ENCODE data around the gene RPGRIP1L.
"Not testable (repeated sequence)": the region's sequence is repeated elsewhere in the genome, so short reads cannot be mapped to it uniquely, and the experiment has no call there.

The RPGRIP1L gene

GRCh38 chr16:53686710-53687109 is 16.9 kb downstream of the RPGRIP1L start:
- no peak overlapping the region for H3K4me2 ChIP-seq (ENCODE audit: low read length)
- no peak overlapping the region for H2BK12ac ChIP-seq (ENCODE audit: low read length)
- H3K79me2 ChIP-seq (ENCODE audit: control insufficient read depth, insufficient read depth, low read length, poor library complexity) = no peaks in the 10 kb centered on the region
- H2BK5ac ChIP-seq (ENCODE audit: low read depth, low read length, poor library complexity) = no peak overlapping the region
- H3K9me3 ChIP-seq (ENCODE audit: insufficient read depth, low read depth, low read length) = no peaks in the 10 kb centered on the region
- no peak overlapping the region for H2BK120ac ChIP-seq (ENCODE audit: insufficient read depth, low read length, poor library complexity)
- no peak overlapping the region for H4K8ac ChIP-seq (ENCODE audit: low read depth, low read length)
- H3K18ac ChIP-seq (ENCODE audit: low read length) = no peak overlapping the region
- H3K27me3 ChIP-seq (ENCODE audit: insufficient read depth, low read length) = no peaks in the 10 kb centered on the region
- no peak overlapping the region for H2AK5ac ChIP-seq (ENCODE audit: low read length)
- DNase-seq = no peak
- H3K4me3 ChIP-seq (ENCODE audit: low read depth, low read length) = no peak overlapping the region
- no peak overlapping the region for H3K27ac ChIP-seq (ENCODE audit: low read depth, low read length)
- no peaks in the 10 kb centered on the region for H3K4me1 ChIP-seq (ENCODE audit: control insufficient read depth in 1 of 2, insufficient read depth in 2 of 2, low read length in 2 of 2)
- no peak overlapping the region for H3K23ac ChIP-seq (ENCODE audit: low read length)
- no peaks in the 10 kb centered on the region for H3K79me1 ChIP-seq (ENCODE audit: low read length)
- H3K4ac ChIP-seq (ENCODE audit: low read depth, low read length) = no peak overlapping the region
- H2AFZ ChIP-seq (ENCODE audit: insufficient read depth, low read length, poor library complexity) = no peak overlapping the region
- no peaks in the 10 kb centered on the region for H3K36me3 ChIP-seq (ENCODE audit: control insufficient read depth in 1 of 2, insufficient read depth in 2 of 2, low read length in 2 of 2)
- H4K12ac ChIP-seq (ENCODE audit: low read depth, low read length) = no peak overlapping the region
- H3K14ac ChIP-seq (ENCODE audit: low read length) = no peak overlapping the region
- H4K91ac ChIP-seq (ENCODE audit: low read depth, low read length) = no peak overlapping the region
- no CpG with 5 or more reads among the region's 3 CpGs for WGBS (ENCODE audit: extremely low coverage, insufficient coverage, insufficient read length)
- no peak overlapping the region for H3K9ac ChIP-seq (ENCODE audit: low read length)

DNA sequence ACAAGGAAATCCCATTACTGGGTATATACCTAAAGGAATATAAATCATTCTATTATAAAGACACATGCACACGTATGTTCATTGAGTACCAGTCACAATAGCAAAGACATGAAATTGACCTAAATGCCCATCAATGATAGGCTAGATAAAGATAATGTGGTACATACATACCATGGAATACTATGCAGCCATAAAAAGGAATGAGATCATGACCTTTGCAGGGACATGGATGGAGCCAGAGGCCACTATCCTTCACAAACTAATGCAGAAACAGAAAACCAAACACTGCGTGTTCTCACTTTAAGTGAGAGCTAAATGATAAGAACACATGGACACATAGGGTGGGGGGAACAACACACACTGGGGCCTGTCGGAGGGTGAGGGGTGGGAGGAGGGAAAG is 18.3 kb downstream of the RPGRIP1L start:
- H3K23ac ChIP-seq (ENCODE audit: low read length); H2BK12ac ChIP-seq (ENCODE audit: low read length); H4K91ac ChIP-seq (ENCODE audit: low read depth, low read length); H4K12ac ChIP-seq (ENCODE audit: low read depth, low read length); H3K9me3 ChIP-seq (ENCODE audit: insufficient read depth, low read depth, low read length); H3K27me3 ChIP-seq (ENCODE audit: insufficient read depth, low read length); H3K36me3 ChIP-seq (ENCODE audit: control insufficient read depth in 1 of 2, insufficient read depth in 2 of 2, low read length in 2 of 2); H3K18ac ChIP-seq (ENCODE audit: low read length); H3K14ac ChIP-seq (ENCODE audit: low read length); DNase-seq; H3K4me3 ChIP-seq (ENCODE audit: low read depth, low read length); H2AFZ ChIP-seq (ENCODE audit: insufficient read depth, low read length, poor library complexity); H2AK5ac ChIP-seq (ENCODE audit: low read length); H4K8ac ChIP-seq (ENCODE audit: low read depth, low read length); H3K79me2 ChIP-seq (ENCODE audit: control insufficient read depth, insufficient read depth, low read length, poor library complexity); H3K4me2 ChIP-seq (ENCODE audit: low read length); H3K79me1 ChIP-seq (ENCODE audit: low read length); H2BK5ac ChIP-seq (ENCODE audit: low read depth, low read length, poor library complexity); H3K4me1 ChIP-seq (ENCODE audit: control insufficient read depth in 1 of 2, insufficient read depth in 2 of 2, low read length in 2 of 2); H2BK120ac ChIP-seq (ENCODE audit: insufficient read depth, low read length, poor library complexity); H3K9ac ChIP-seq (ENCODE audit: low read length); H3K4ac ChIP-seq (ENCODE audit: low read depth, low read length); H3K27ac ChIP-seq (ENCODE audit: low read depth, low read length): not testable (repeated sequence)
- WGBS (ENCODE audit: extremely low coverage, insufficient coverage, insufficient read length) = no CpG with 5 or more reads among the region's 3 CpGs

- no peak overlapping the region for H3K4me3 ChIP-seq (ENCODE audit: low read depth, low read length)
- H3K36me3 ChIP-seq (ENCODE audit: control insufficient read depth in 1 of 2, insufficient read depth in 2 of 2, low read length in 2 of 2) = no peaks in the 10 kb centered on the region
- no peak overlapping the region for H3K14ac ChIP-seq (ENCODE audit: low read length)
- no peaks in the 10 kb centered on the region for H3K27me3 ChIP-seq (ENCODE audit: insufficient read depth, low read length)
- H3K4me2 ChIP-seq (ENCODE audit: low read length) = no peak overlapping the region
- H2BK120ac ChIP-seq (ENCODE audit: insufficient read depth, low read length, poor library complexity) = no peak overlapping the region
- no peak overlapping the region for H3K27ac ChIP-seq (ENCODE audit: low read depth, low read length)
- no peaks in the 10 kb centered on the region for H3K4me1 ChIP-seq (ENCODE audit: control insufficient read depth in 1 of 2, insufficient read depth in 2 of 2, low read length in 2 of 2)
- no peaks in the 10 kb centered on the region for H3K79me2 ChIP-seq (ENCODE audit: control insufficient read depth, insufficient read depth, low read length, poor library complexity)
- no peak overlapping the region for H2BK12ac ChIP-seq (ENCODE audit: low read length)
- no peak overlapping the region for H4K12ac ChIP-seq (ENCODE audit: low read depth, low read length)
- no CpG with 5 or more reads among the region's 2 CpGs for WGBS (ENCODE audit: extremely low coverage, insufficient coverage, insufficient read length)
- H2AK5ac ChIP-seq (ENCODE audit: low read length) = no peak overlapping the region
- no peak overlapping the region for H3K18ac ChIP-seq (ENCODE audit: low read length)
- no peak for DNase-seq
- no peak overlapping the region for H2AFZ ChIP-seq (ENCODE audit: insufficient read depth, low read length, poor library complexity)
- no peak overlapping the region for H3K9ac ChIP-seq (ENCODE audit: low read length)
- H2BK5ac ChIP-seq (ENCODE audit: low read depth, low read length, poor library complexity) = no peak overlapping the region
- H3K9me3 ChIP-seq (ENCODE audit: insufficient read depth, low read depth, low read length) = no peaks in the 10 kb centered on the region
- H3K23ac ChIP-seq (ENCODE audit: low read length) = no peak overlapping the region
- H3K79me1 ChIP-seq (ENCODE audit: low read length) = no peaks in the 10 kb centered on the region
- H3K4ac ChIP-seq (ENCODE audit: low read depth, low read length) = no peak overlapping the region
- H4K8ac ChIP-seq (ENCODE audit: low read depth, low read length) = no peak overlapping the region
- H4K91ac ChIP-seq (ENCODE audit: low read depth, low read length) = no peak overlapping the region
Measured at GRCh38 chr16:53681354-53681753, 22.3 kb downstream of the RPGRIP1L start.

DNA sequence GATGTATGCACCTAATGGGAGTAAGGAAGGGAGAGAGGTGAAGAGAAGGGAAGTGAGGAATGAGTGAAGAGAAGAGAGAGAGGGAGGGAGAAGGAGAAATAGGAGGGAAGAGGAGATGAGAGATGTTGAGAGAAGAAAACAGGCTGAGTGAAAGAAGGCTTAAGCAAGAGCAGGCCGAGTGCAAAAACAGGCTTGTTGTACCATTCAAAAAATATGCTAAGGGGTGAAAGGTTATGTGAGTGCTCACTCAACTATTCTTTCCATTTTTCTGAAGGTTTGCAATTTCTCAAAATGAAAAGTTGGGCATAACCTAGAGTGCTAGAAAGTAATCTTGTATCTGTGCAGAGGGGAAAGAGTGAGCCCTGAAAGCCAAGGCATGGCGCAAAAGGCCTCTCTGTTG is 22.9 kb downstream of the RPGRIP1L start:
- Histone ChIP-seq H3K4me1 (ENCODE audit: control insufficient read depth in 1 of 2, insufficient read depth in 2 of 2, low read length in 2 of 2) (no peaks in the 10 kb centered on the region), H4K8ac (ENCODE audit: low read depth, low read length) (peak overlapping the region; percentile 28), H3K27me3 (ENCODE audit: insufficient read depth, low read length) (no peaks in the 10 kb centered on the region), H3K4ac (ENCODE audit: low read depth, low read length) (no peak overlapping the region), H3K23ac (ENCODE audit: low read length) (no peak overlapping the region), H3K27ac (ENCODE audit: low read depth, low read length) (no peak overlapping the region), H3K79me2 (ENCODE audit: control insufficient read depth, insufficient read depth, low read length, poor library complexity) (no peaks in the 10 kb centered on the region), H3K79me1 (ENCODE audit: low read length) (no peaks in the 10 kb centered on the region), H3K9ac (ENCODE audit: low read length) (no peak overlapping the region), H3K9me3 (ENCODE audit: insufficient read depth, low read depth, low read length) (no peaks in the 10 kb centered on the region), H3K36me3 (ENCODE audit: control insufficient read depth in 1 of 2, insufficient read depth in 2 of 2, low read length in 2 of 2) (no peaks in the 10 kb centered on the region), H4K12ac (ENCODE audit: low read depth, low read length) (no peak overlapping the region), H3K4me3 (ENCODE audit: low read depth, low read length) (no peak overlapping the region), H3K18ac (ENCODE audit: low read length) (no peak overlapping the region), H3K14ac (ENCODE audit: low read length) (no peak overlapping the region), H2AFZ (ENCODE audit: insufficient read depth, low read length, poor library complexity) (no peak overlapping the region), H2BK12ac (ENCODE audit: low read length) (no peak overlapping the region), H3K4me2 (ENCODE audit: low read length) (no peak overlapping the region), H2BK120ac (ENCODE audit: insufficient read depth, low read length, poor library complexity) (no peak overlapping the region), H2AK5ac (ENCODE audit: low read length) (no peak overlapping the region), H4K91ac (ENCODE audit: low read depth, low read length) (no peak overlapping the region), H2BK5ac (ENCODE audit: low read depth, low read length, poor library complexity) (no peak overlapping the region)
- DNase-seq = no peak
- no CpG with 5 or more reads among the region's 2 CpGs for WGBS (ENCODE audit: extremely low coverage, insufficient coverage, insufficient read length)
